Body of pancreas (tissue), 4 donors: ENCODE data around the gene TCN1.
"Not testable (repeated sequence)": the region's sequence is repeated elsewhere in the genome, so short reads cannot be mapped to it uniquely, and the experiment has no call there.

ENCODE experiments used
- CTCF ChIP-seq, 7 experiments: fragments of 450-650 bp in 4 of 7; fragments of 200-600 bp in 3 of 7; sonication (generic) in 3 of 7; IDR thresholded peaks; one replicate each; pipeline ENCODE4 v1.5.1; 2016 to 2019; ENCODE audit warnings: antibody characterized with exemption in 7 of 7
- POLR2A ChIP-seq, 3 donors: fragments of 450-650 bp; IDR thresholded peaks; one replicate each; pipeline ENCODE4 v1.6.1; 2016; ENCODE audit warnings: antibody characterized with exemption in 3 of 3, mild to moderate bottlenecking in 2 of 3

GRCh38 chr11:59849551-59849950 is 16.7 kb downstream of the TCN1 start:
- not testable (repeated sequence) for TF ChIP-seq CTCF, POLR2A (IDR thresholded peaks at IDR 0.05)
